ENCODE data around the gene DNAH7. TPM values are rescaled to one million over a fixed set of nuclear protein-coding genes. Genes with fewer than 3 reads are reported as not detected.

Gene DNAH7
- total and polyA plus RNA-seq, 10 donors = 0.06 to 1.9 (median 0.33) TPM

GRCh38 chr2:195768431-195768830 is 300.2 kb downstream of the DNAH7 start:
- Histone ChIP-seq H3K27me3 (replicated peaks in 1 of 7) (no peaks in the 10 kb centered on the region), H3K4me1 (no peaks in the 10 kb centered on the region), H3K9me3 (peaks cover 0 to 30% (median 24%) of the 10 kb centered on the region in 8 donors), H3K4me3 (no peak overlapping the region), H3K36me3 (no peaks in the 10 kb centered on the region), H3K27ac (no peak overlapping the region)
- TF ChIP-seq CTCF (IDR thresholded peaks at IDR 0.05 in 8 of 11, conservative IDR thresholded peaks at IDR 0.05 in 3 of 11) = no peak
- no peak for TF ChIP-seq POLR2A (IDR thresholded peaks at IDR 0.05)
- TF ChIP-seq POLR2AphosphoS5 (IDR thresholded peaks at IDR 0.05) = no peak
- WGBS, 5 donors = 83 to 94% (median 90%) methylated on average over 2 of the region's 2 CpGs
- no peak for DNase-seq
- intact Hi-C loops (cut with DNase I; ENCODE audit: low total_unique reads) = no loop called here

- no peak for DNase-seq
- Histone ChIP-seq H3K9me3 (peaks cover 0 to 47% (median 40%) of the 10 kb centered on the region in 8 donors), H3K36me3 (no peaks in the 10 kb centered on the region), H3K4me3 (no peak overlapping the region), H3K27me3 (replicated peaks in 1 of 7) (no peaks in the 10 kb centered on the region), H3K4me1 (no peaks in the 10 kb centered on the region), H3K27ac (no peak overlapping the region)
- WGBS, 5 donors = 94 to 100% (median 97%) methylated on average over 1 of the region's 1 CpG
- TF ChIP-seq POLR2A (IDR thresholded peaks at IDR 0.05) = no peak
- no peak for TF ChIP-seq CTCF (IDR thresholded peaks at IDR 0.05 in 8 of 11, conservative IDR thresholded peaks at IDR 0.05 in 3 of 11)
- TF ChIP-seq POLR2AphosphoS5 (IDR thresholded peaks at IDR 0.05) = no peak
- intact Hi-C loops (cut with DNase I; ENCODE audit: low total_unique reads) = no loop called here
Measured at GRCh38 chr2:195766691-195767090, 301.9 kb downstream of the DNAH7 start.

DNA sequence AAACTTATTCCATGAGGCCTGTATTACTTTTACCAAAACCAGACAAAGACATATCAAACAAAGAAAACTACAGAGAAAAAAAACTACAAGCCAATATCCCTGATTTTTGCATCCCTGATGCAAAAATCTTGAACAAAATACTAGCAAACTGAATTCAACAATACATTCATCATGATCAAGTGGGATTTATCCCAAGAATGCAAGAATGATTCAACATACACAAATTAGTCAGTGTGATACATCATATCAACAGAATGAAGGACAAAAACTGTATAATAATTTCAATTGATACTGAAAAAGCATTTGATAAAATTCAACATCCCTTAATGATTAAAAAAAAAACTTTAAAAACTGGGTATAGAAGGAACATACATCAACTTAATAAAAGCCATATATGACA is 304.8 kb downstream of the DNAH7 start:
- DNase-seq = no peak
- H3K27ac ChIP-seq = no peak overlapping the region
- H3K9me3 ChIP-seq = peaks cover 0 to 75% (median 65%) of the 10 kb centered on the region in 8 donors
- TF ChIP-seq POLR2AphosphoS5 (IDR thresholded peaks at IDR 0.05) (no peak), CTCF (IDR thresholded peaks at IDR 0.05 in 8 of 11, conservative IDR thresholded peaks at IDR 0.05 in 3 of 11) (no peak), POLR2A (IDR thresholded peaks at IDR 0.05) (no peak)
- H3K4me3 ChIP-seq = no peak overlapping the region
- no peaks in the 10 kb centered on the region for H3K36me3 ChIP-seq
- no peaks in the 10 kb centered on the region for H3K4me1 ChIP-seq
- no peaks in the 10 kb centered on the region for H3K27me3 ChIP-seq (replicated peaks in 1 of 7)
- intact Hi-C loops (cut with DNase I; ENCODE audit: low total_unique reads) = no loop called here

DNA sequence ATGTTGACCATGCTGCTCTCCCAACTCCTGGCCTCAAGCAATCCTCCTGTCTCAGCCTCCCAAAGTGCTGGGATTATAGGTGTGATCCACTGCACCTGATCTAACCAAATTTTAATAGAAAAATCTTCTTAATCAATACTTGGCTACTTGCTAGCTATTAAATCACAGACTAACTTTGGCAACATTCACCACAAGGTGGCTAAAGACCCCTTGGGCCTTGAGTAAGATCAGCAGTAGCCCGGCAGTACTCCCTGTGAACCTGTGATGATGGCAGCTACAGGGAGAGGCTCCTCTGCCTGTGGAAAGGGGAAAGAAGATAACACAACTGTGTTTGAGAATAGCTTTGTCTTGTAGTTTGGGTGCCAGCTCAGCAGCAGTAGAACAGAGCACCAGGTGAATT is 308.8 kb downstream of the DNAH7 start:
- H3K9me3 ChIP-seq = peaks cover 0 to 64% (median 53%) of the 10 kb centered on the region in 8 donors
- H3K27me3 ChIP-seq (replicated peaks in 1 of 7) = no peaks in the 10 kb centered on the region
- no peak overlapping the region for H3K27ac ChIP-seq
- no peak for TF ChIP-seq POLR2AphosphoS5 (IDR thresholded peaks at IDR 0.05)
- TF ChIP-seq POLR2A (IDR thresholded peaks at IDR 0.05) = no peak
- no peak for TF ChIP-seq CTCF (IDR thresholded peaks at IDR 0.05 in 8 of 11, conservative IDR thresholded peaks at IDR 0.05 in 3 of 11)
- no peaks in the 10 kb centered on the region for H3K36me3 ChIP-seq
- WGBS, 5 donors = 85 to 100% (median 96%) methylated on average over 1 of the region's 1 CpG
- DNase-seq = no peak
- no peaks in the 10 kb centered on the region for H3K4me1 ChIP-seq
- intact Hi-C loops (cut with DNase I; ENCODE audit: low total_unique reads) = no loop called here
- H3K4me3 ChIP-seq = no peak overlapping the region

All from spleen (tissue), 11 donors.